ENCODE results near the gene SFRP2.

Gene SFRP2

DNA sequence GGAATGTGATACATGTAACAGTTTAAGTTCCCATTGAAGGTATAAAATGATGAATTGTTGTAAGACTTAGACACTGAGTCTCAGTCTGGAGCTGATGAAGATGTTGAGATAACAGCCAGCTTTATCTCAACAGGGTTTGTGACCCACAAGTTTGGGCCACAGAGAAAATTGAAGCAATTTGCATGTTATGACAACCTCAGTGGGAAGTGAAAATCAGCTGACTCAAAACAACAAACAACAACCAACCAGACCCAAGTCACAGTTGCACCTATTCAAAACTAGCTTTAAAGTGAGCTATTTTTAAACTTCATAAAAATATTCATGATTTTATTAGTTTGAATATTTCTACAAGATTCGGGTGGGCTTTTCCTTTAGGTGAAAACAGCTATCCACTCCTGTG, 8.0 kb downstream of the SFRP2 start:
- no peak for TF ChIP-seq FOXP2 (optimal IDR thresholded peaks at IDR 0.05; ENCODE audit: borderline replicate concordance, extremely low read depth, extremely low read length, insufficient read depth)
- no peak for TF ChIP-seq SIN3A (IDR thresholded peaks at IDR 0.05; ENCODE audit: borderline replicate concordance, insufficient read depth, low read length)
- no peak for TF ChIP-seq REST (IDR thresholded peaks at IDR 0.05; ENCODE audit: insufficient read depth in 1 of 2, low read depth in 2 of 2, low read length in 2 of 2)
- TF ChIP-seq POLR2AphosphoS5 (IDR thresholded peaks at IDR 0.05; ENCODE audit: low read depth, low read length) = no peak
- TF ChIP-seq TAF1 (IDR thresholded peaks at IDR 0.05; ENCODE audit: borderline replicate concordance, insufficient read depth, low read length) = no peak

GRCh38 chr4:153780221-153780620, 8.7 kb downstream of the SFRP2 start:
- TF ChIP-seq FOXP2 (optimal IDR thresholded peaks at IDR 0.05; ENCODE audit: borderline replicate concordance, extremely low read depth, extremely low read length, insufficient read depth) (no peak), TAF1 (IDR thresholded peaks at IDR 0.05; ENCODE audit: borderline replicate concordance, insufficient read depth, low read length) (no peak), POLR2AphosphoS5 (IDR thresholded peaks at IDR 0.05; ENCODE audit: low read depth, low read length) (no peak), REST (IDR thresholded peaks at IDR 0.05; ENCODE audit: insufficient read depth in 1 of 2, low read depth in 2 of 2, low read length in 2 of 2) (no peak), SIN3A (IDR thresholded peaks at IDR 0.05; ENCODE audit: borderline replicate concordance, insufficient read depth, low read length) (no peak)

DNA sequence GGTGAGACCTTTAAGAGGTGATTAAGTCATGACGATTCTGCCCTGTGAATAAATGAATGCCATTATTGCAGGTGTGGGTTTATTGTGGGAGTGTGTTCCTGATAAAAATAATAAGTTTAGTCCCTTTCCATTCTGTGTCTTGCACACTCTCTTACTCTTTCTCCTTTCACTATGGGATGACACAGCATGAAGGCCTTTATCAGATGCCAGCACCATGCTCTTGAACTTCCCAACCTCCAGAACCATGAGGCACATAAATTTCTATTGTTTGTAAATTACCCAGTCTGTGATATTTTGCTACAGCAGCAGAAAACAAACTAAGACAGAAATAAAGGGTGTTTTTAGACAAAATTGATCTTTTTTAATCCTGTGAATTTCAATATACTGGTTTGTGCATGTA, 10.5 kb downstream of the SFRP2 start:
- TF ChIP-seq REST (IDR thresholded peaks at IDR 0.05; ENCODE audit: insufficient read depth in 1 of 2, low read depth in 2 of 2, low read length in 2 of 2) = no peak

GRCh38 chr4:153777421-153777820, 11.5 kb downstream of the SFRP2 start:
- no peak for TF ChIP-seq FOXP2 (optimal IDR thresholded peaks at IDR 0.05; ENCODE audit: borderline replicate concordance, extremely low read depth, extremely low read length, insufficient read depth)
- TF ChIP-seq SIN3A (IDR thresholded peaks at IDR 0.05; ENCODE audit: borderline replicate concordance, insufficient read depth, low read length) = no peak

- no peak for TF ChIP-seq SIN3A (IDR thresholded peaks at IDR 0.05; ENCODE audit: borderline replicate concordance, insufficient read depth, low read length)
- TF ChIP-seq POLR2AphosphoS5 (IDR thresholded peaks at IDR 0.05; ENCODE audit: low read depth, low read length) = no peak
- TF ChIP-seq TAF1 (IDR thresholded peaks at IDR 0.05; ENCODE audit: borderline replicate concordance, insufficient read depth, low read length) = no peak
- TF ChIP-seq FOXP2 (optimal IDR thresholded peaks at IDR 0.05; ENCODE audit: borderline replicate concordance, extremely low read depth, extremely low read length, insufficient read depth) = no peak
Measured at GRCh38 chr4:153776601-153777000, 12.3 kb downstream of the SFRP2 start.

DNA sequence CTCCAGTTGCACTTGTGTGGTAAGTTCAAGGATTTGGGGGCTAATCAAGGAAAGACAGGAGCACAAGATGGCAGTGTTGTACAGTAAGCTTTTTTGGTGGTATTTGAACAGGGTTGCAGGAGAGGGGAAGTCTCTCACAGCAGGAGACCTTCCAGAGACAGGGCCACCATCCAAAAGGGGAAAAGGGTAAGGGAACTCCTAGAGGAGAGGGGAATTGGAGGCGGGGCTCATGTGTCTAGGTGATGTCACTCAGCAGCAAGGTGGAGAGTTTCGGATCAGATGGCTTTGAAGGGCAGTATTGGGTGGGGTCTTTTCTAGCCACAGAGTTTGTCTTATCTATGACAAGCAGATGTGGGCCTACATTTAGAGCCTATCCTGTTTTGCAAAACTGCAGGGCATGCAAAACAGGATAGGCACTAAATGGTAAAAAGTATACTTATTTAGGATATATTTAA, 15.6 kb downstream of the SFRP2 start:
- no peak for TF ChIP-seq TAF1 (IDR thresholded peaks at IDR 0.05; ENCODE audit: borderline replicate concordance, insufficient read depth, low read length)

DNA sequence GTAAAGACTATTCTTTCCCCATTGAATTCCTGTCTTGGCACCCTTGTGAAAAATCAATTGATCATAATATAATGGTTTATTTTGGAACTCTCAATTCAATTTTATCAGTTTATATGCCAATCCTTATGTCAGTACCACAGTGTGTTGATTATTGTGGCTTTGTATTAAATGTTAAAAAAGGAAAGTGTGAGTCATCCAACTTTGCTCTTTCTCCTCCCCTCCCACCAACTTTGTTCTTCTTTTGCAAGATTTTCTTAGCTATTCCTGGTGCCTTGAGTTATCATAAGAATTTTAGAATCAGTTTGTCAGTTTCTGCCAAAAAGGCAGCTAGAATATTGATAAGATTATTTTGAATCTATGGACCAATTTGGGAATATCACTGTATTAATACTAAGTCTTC, 17.8 kb downstream of the SFRP2 start:
- TF ChIP-seq SIN3A (IDR thresholded peaks at IDR 0.05; ENCODE audit: borderline replicate concordance, insufficient read depth, low read length) = no peak
- TF ChIP-seq TAF1 (IDR thresholded peaks at IDR 0.05; ENCODE audit: borderline replicate concordance, insufficient read depth, low read length) = no peak
- no peak for TF ChIP-seq POLR2AphosphoS5 (IDR thresholded peaks at IDR 0.05; ENCODE audit: low read depth, low read length)
- TF ChIP-seq REST (IDR thresholded peaks at IDR 0.05; ENCODE audit: insufficient read depth in 1 of 2, low read depth in 2 of 2, low read length in 2 of 2) = no peak
- TF ChIP-seq FOXP2 (optimal IDR thresholded peaks at IDR 0.05; ENCODE audit: borderline replicate concordance, extremely low read depth, extremely low read length, insufficient read depth) = no peak

Measured in PFSK-1 (cell line).